GM19043 (cell line): ENCODE results near the gene NRXN3.

Experiments
- ATAC-seq: cut with Tn5 transposase; IDR thresholded peaks from one replicate; pipeline ENCODE4 v1.9.1; 2021; ENCODE audit warnings: low read depth; ENCODE audit not compliant: unreplicated experiment

NRXN3 gene

DNA sequence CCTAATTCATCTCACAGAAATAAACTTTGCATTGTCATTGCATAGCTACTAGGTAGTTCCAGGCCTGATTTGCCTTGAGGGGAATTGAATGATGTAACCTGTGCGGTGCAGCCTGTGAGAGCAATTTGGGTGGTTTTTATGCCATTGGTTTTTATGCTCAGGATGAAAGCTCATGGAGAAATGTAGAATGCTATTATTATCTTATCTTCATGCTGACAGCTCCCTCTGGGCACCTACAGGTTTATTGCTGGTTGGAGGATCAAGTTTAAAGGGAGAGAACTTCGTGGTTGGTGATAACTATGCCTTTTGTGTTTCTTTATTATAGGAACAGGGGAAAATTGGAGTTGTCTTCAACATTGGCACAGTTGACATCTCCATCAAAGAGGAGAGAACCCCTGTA lies 1493.3 kb downstream of the NRXN3 start:
- no peak for ATAC-seq

- no peak for ATAC-seq
Measured at GRCh38 chr14:79665556-79665955, 1495.4 kb downstream of the NRXN3 start.

DNA sequence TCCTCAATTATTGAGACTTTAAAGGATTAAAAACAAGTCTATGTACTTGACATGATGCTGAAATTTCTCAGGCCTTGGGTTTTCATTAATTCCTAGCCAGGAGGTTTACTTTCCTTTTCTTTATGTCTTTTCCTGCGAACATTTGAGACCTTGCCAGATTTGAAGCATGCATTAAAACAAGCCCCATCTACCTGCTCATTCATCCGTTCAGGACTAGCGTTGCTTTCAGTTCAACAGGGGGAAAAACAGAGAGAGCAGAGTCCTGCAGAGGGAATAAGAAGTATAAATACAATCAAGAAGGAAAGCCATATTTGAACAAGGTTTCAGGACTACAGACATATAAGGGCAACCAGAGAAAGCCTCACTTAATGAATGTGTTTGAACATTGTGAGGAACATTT lies 1498.8 kb downstream of the NRXN3 start:
- ATAC-seq: no peak

DNA sequence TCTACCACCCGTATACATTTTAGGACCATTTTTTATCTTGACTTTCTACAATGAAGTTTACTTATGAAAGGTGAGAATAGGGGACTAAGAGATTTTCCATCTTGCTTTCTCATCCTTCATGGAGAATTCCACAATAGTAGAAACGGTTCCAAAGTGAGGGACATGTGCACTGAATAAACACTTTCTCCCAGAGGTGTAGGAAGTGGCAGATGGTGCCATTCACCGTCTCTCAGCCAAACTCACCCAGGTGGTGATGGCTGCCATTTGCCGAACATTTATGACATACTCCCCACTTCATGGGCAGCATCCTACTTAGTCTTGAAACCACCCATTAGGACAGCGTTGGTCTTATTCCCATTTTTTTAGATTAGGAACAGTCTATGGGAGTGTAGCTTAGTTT lies 1500.6 kb downstream of the NRXN3 start:
- no peak for ATAC-seq

GRCh38 chr14:79680087-79680486 lies 1509.9 kb downstream of the NRXN3 start:
- no peak for ATAC-seq

- no peak for ATAC-seq
Measured at GRCh38 chr14:79686196-79686595, 1516.0 kb downstream of the NRXN3 start.

DNA sequence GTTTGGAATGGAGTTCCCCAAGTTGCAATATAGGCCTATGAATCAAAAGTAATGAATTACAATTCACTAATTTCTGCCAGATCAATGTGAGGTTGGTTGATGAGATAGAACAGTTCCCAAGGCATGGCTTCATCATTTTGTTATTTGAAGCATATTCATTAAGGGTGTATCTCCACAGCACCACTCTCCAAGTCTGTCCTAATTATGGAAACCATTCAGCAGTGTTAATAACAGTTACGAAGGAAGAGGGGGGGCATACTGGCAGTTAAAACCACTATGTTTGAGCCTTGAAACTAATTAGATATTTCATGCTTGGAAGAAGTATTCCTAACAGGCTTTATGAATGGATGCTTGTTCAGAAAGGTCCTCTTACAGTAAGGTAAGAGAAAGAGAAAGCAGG lies 1520.8 kb downstream of the NRXN3 start:
- ATAC-seq: no peak

DNA sequence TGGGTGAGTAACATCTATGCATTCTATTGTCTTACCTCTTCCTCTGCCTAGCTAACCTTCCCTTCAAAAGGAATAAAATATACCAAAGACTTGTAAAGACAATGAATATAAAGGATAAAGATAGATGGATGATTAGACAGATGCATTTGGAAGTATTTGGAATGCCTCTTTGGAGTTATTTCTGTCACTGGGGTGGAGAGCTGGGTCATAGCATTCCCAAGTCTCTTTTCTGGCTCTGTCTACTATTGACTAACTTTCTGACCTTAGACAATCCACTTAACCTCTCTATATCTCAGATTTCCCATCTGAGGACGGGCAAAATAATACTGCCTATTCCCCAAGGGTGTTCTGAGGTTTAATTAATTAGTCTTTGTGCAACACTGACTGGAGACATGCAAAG lies 1523.8 kb downstream of the NRXN3 start:
- ATAC-seq: no peak

DNA sequence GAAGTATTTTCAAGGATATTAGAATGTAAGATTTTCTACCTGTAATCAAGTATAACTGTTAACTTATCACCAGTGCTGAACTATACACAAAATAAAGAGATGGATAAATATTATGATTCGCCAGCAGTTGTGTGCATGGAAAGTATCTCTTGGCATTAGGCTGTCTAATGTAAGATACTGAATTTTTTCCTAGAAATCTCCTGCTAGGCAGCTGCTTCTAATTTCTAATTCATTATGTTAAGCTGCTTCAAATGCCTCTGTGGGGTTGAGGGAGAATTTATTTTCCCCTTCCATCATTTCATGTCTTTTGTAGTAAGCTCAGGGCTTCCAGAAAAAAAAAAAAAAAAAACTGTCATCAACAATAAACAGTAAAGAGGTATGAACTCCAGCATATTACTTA lies 1525.1 kb downstream of the NRXN3 start:
- ATAC-seq: no peak

- no peak for ATAC-seq
Measured at GRCh38 chr14:79698298-79698711, 1528.1 kb downstream of the NRXN3 start.

- no peak for ATAC-seq
Measured at GRCh38 chr14:79699206-79699605, 1529.0 kb downstream of the NRXN3 start.

GRCh38 chr14:79701371-79701770 lies 1531.2 kb downstream of the NRXN3 start:
- no peak for ATAC-seq

GRCh38 chr14:79702197-79702596 lies 1532.0 kb downstream of the NRXN3 start:
- no peak for ATAC-seq

GRCh38 chr14:79703209-79703608 lies 1533.0 kb downstream of the NRXN3 start:
- ATAC-seq: no peak

- ATAC-seq: no peak
Measured at GRCh38 chr14:79704041-79704807, 1534.1 kb downstream of the NRXN3 start.

- no peak for ATAC-seq
Measured at GRCh38 chr14:79705126-79705894, 1535.1 kb downstream of the NRXN3 start.

- ATAC-seq: no peak
Measured at GRCh38 chr14:79706382-79706781, 1536.2 kb downstream of the NRXN3 start.

DNA sequence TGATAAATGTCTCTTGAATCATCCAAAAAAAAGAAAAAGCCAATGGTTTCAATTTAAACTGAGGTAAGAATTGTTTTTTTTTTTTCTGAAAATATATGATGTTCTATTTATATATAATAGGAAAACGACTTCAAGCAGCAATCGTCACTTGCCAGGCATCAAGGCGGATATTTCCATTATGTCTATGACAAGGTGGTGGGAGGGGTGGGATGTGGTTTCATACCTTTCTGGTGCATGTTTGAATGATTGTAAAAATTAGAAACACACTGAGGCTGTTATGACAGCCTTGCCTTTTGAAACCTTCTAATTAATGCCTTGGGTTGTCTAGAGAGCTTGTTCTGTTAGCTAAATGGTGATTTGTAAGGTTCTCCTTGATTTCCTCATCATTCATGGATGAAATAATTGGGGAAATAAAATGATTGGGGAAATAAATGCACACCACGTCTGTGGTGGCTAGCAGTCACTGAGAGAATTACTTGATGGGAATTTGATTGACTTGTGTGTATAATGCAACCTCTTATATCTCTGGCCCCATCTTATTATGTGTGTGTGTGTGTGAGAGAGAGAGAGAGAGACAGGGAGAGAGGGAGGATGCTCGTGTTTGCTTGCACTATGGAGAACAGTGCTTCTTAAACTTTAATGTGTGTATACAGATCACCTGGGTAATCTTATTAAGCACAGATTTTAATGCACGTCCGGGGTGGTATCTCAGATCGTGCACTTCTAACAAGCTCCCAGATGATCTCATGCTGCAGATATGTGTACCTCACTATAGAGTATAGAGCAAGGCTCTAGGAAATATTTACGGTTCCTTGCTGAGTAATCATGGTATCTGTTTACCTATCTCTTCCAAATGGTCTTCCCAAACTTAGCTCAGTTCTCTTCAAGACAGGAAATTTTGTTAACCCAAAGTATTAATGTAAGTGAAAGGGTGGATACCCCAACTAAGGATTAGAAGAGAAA lies 1538.5 kb downstream of the NRXN3 start:
- ATAC-seq: no peak

GRCh38 chr14:79709573-79709972 lies 1539.4 kb downstream of the NRXN3 start:
- no peak for ATAC-seq

- ATAC-seq: no peak
Measured at GRCh38 chr14:79712302-79712950, 1542.3 kb downstream of the NRXN3 start.
